Measurements from ENCODE around the gene GPX6. TPM values are rescaled to one million over a fixed set of nuclear protein-coding genes. Genes with fewer than 3 reads are reported as not detected.
A peak's percentile ranks its signal among the peaks of the same experiment; 100 is the strongest.
"Not testable (repeated sequence)": the region's sequence is repeated elsewhere in the genome, so short reads cannot be mapped to it uniquely, and the experiment has no call there.

GPX6 gene
- total and polyA plus RNA-seq, 2 of the 13 experiments (the other 11 are each of a cell fraction or from before 2014, with no cell fraction given), result not detected

GRCh38 chr6:28474441-28475219, 41.0 kb downstream of the GPX6 start (continued):
- TF ChIP-seq HMGXB4 (CRISPR knock-in tag; IDR thresholded peaks at IDR 0.05; ENCODE audit: borderline replicate concordance in 1 of 2, low read depth in 1 of 2), result peak; percentile 90 to 99
- no peak for TF ChIP-seq PAWR (CRISPR knock-in tag; IDR thresholded peaks at IDR 0.05; ENCODE audit: borderline replicate concordance)
- TF ChIP-seq ASH2L (IDR thresholded peaks at IDR 0.05; ENCODE audit: insufficient read length, low read depth, low read length), result peak; percentile 49
- no peak for TF ChIP-seq ATF1 (CRISPR knock-in tag; IDR thresholded peaks at IDR 0.05)
- no peak for TF ChIP-seq DBP (CRISPR knock-in tag; IDR thresholded peaks at IDR 0.05; ENCODE audit: not compliant biosample characterization)
- TF ChIP-seq ARNT (IDR thresholded peaks at IDR 0.05), result no peak
- no peak for TF ChIP-seq ZNF207 (IDR thresholded peaks at IDR 0.05; ENCODE audit: borderline replicate concordance)
- no peak for TF ChIP-seq HOXA9 (CRISPR knock-in tag; IDR thresholded peaks at IDR 0.05; ENCODE audit: borderline replicate concordance)
- no peak for TF ChIP-seq MAZ (IDR thresholded peaks at IDR 0.05; ENCODE audit: borderline replicate concordance, low read depth, low read length)
- TF ChIP-seq MAZ (CRISPR knock-in tag; IDR thresholded peaks at IDR 0.05; ENCODE audit: low read depth), result 0 out of 2 replicates have a peak, but pooled peaks have one; percentile 40
- TF ChIP-seq MAF1 (CRISPR knock-in tag; IDR thresholded peaks at IDR 0.05; ENCODE audit: borderline replicate concordance), result peak; percentile 99
- no peak for TF ChIP-seq NCOA1 (CRISPR knock-in tag; IDR thresholded peaks at IDR 0.05)
- TF ChIP-seq CCDC6 (CRISPR knock-in tag; IDR thresholded peaks at IDR 0.05), result no peak
- peak; percentile 76; the same call in 1 of the 2 replicates for TF ChIP-seq ERF (CRISPR knock-in tag; IDR thresholded peaks at IDR 0.05)
- TF ChIP-seq POLR2AphosphoS5 (IDR thresholded peaks at IDR 0.05; ENCODE audit: low read depth, low read length), result no peak
- peak; percentile 77 for TF ChIP-seq RBM22 (optimal IDR thresholded peaks at IDR 0.05; ENCODE audit: low read length)
- TF ChIP-seq ZNF644 (CRISPR knock-in tag; IDR thresholded peaks at IDR 0.05; ENCODE audit: low read depth), result no peak

- H3K27ac ChIP-seq (ENCODE audit: extremely low read length, insufficient read depth, low read length); H3K4me3 ChIP-seq (replicated peaks in 1 of 3; ENCODE audit: insufficient read depth in 1 of 3, low read depth in 2 of 3, low read length in 3 of 3); H3K36me3 ChIP-seq (replicated peaks in 1 of 2; ENCODE audit: control insufficient read depth in 1 of 2, insufficient read depth in 2 of 2, low read length in 2 of 2); FAIRE-seq; DNase-seq (ENCODE audit: low spot score); intact Hi-C loops (cut with micrococcal nuclease; ENCODE audit: unreplicated experiment); BruUV-seq (replicated peaks); H3K79me2 ChIP-seq (ENCODE audit: insufficient read depth, low read length); H2AFZ ChIP-seq (ENCODE audit: low read length); POLR2A ChIA-PET; H3K9me3 ChIP-seq (ENCODE audit: low read length); H3K4me1 ChIP-seq (ENCODE audit: insufficient read depth, low read length); H4K20me1 ChIP-seq (ENCODE audit: insufficient read depth, low read length); in situ Hi-C loops (cut with HindIII; ENCODE audit: extremely low pct_ligation_motif_present, low pct_unique_long_range_greater_than_20kb); CTCF ChIA-PET (ENCODE audit: low intra/inter-chr PET ratio, low total read pairs); ATAC-seq; H3K27me3 ChIP-seq (ENCODE audit: control insufficient read depth in 1 of 2, insufficient read depth in 2 of 2, low read length in 2 of 2); H3K4me2 ChIP-seq (ENCODE audit: low read depth, low read length); H3K9ac ChIP-seq (ENCODE audit: insufficient read depth, low read depth, low read length): not testable (repeated sequence)
- 75% methylated on average over 18 of the region's 45 CpGs for WGBS (ENCODE audit: low lambda C conversion rate)
These were observed 46.3 kb downstream of the GPX6 start for GRCh38 chr6:28469153-28469745.
